COLO668 (cell line): ENCODE data around the gene VSTM2B.

Experiments used
- DNase-seq: peaks from one replicate; lab custom pipeline; 2025; ENCODE audit not compliant: unreplicated experiment; lab: John Stamatoyannopoulos, UW

The VSTM2B gene

DNA sequence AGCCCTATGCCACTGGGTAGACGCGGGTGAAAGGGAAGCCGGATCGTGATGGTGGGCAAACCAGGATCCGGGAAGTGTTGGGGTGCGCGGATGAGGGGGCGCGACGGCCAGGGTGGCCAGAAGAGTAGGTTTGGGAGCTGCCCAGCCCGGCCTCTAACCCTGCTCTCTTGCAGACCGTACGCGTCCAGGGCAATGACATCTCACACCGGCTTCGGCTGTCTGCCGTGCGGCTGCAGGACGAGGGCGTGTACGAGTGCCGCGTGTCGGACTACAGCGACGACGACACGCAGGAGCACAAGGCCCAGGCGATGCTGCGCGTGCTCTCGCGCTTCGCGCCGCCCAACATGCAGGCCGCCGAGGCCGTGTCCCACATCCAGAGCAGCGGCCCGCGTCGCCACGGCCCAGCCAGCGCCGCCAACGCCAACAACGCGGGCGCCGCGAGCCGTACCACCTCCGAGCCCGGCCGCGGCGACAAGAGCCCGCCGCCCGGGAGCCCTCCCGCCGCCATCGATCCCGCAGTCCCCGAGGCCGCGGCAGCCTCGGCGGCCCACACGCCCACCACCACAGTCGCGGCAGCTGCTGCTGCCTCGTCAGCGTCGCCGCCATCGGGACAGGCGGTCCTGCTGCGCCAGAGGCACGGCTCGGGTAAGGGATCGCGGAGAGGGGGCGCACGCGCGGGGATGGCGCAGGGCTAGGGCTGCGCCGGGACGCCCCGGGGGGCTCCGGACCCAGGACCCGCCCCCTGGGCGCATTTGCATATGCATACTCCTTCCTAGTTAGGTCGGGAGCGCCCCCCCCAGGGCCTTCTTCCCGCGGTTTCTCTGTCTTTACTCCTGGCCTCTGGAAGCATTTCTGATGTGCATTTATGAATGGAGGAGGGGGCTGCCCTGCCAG lies 4.1 kb downstream of the VSTM2B start:
- no peak for DNase-seq

DNA sequence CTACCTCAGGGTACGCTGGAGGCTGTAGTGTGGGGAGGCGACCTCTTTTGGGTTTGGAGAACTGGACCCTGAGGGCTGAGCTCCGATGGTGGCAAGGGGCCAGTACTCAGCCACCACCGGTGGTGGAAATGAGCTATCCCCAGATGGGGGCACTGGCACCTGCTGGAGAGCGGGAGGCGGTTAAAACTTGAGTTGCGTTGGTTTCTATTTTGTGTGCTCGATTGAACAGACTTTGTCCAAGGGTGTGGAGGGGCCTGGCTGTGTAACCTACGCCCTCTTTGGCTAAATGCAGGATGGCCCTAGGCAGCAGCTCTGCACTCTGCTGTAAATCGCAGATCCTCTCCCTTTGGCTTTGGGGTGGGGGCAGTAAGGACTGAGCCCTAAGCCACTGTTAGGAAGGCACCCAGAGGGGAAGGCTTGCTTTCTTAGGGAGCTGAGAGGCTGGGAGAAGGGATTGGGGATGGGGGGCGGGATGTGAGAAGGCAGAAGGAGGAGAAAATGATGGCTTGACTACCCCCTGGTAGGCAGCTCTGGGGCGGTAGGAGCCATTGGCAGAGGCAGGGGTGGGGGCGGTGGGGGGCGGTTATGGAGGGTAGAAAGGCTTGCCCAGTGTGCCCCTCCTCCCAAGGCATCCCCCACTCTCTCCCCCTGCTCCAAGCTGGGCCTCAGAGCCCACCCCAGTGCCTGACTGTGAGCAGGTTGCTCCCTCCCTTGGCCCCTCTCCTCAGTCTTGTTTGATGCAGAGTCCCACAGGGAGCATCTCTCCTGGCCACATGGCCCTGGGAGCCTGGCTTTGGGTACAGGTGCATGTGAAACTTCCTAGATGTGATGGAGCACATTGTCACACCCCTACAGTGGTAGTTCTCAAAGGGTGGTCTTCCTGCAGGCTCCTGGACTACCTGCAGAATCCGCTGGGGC lies 5.0 kb downstream of the VSTM2B start:
- DNase-seq, result no peak

DNA sequence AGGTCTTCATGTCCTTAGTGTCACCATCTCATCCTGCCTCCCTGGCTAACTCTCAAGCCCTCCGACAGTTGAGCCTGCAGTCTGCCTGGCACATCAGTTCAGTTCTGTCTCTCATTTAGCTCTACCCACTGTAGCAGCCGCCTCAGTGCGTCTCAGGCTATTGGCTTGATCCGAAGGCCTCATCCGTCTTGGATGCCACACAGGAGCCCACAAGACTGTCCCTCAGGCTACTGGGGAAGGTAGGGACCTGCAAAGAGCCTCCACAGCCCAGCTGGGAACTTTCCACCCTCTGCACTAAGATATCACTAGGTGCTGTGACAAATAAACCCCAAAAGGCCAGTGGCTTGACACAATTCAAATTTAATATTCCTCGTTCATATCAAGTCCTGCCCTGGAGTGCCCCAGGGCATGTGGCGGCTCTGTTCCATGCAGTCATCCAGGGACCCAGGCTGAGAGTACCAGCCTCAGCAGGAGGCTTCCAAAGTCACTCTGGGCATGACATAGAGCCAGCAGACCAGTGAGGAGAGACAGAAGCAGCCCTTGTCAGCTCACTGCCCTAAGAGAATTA lies 5.7 kb downstream of the VSTM2B start:
- DNase-seq, result no peak

DNA sequence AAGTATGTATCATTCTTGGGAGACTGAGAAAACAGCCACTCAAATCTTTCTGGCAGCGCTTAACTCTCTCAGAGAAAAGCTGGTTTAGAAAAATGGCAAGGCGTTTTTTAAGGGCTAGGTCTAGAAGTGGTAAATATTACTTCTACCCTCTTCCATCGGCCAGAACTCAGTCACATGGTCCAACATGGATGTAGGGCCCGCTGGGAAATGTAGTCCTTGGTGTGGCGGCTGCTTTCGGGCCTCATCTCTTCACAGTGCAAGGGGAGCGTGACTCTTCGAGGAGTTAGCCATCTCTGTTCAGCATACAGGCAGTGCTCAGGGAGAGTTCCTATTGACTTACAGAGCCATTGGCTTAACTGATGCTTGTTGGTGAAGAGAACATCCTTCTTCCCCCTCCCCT lies 6.3 kb downstream of the VSTM2B start:
- DNase-seq, result no peak

DNA sequence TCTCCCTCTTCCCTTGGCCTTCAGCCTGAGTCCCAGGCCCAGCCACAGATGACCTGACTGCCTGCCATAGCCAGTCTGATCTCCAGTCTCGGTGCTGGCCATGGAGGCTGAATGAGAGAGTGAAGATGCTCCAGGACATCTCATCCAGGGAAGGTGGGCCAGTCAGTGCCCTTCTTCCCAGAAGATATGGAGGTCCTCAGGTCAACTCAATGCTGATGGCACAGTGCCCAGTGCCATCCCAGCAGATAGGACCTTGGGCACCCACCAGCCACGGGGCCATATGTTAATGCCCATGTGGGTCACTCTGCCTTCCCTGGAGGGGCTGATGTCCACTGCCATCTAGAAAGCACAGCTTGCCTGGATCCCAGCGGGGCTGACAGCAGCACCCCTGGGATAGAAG lies 7.2 kb downstream of the VSTM2B start:
- no peak for DNase-seq

DNA sequence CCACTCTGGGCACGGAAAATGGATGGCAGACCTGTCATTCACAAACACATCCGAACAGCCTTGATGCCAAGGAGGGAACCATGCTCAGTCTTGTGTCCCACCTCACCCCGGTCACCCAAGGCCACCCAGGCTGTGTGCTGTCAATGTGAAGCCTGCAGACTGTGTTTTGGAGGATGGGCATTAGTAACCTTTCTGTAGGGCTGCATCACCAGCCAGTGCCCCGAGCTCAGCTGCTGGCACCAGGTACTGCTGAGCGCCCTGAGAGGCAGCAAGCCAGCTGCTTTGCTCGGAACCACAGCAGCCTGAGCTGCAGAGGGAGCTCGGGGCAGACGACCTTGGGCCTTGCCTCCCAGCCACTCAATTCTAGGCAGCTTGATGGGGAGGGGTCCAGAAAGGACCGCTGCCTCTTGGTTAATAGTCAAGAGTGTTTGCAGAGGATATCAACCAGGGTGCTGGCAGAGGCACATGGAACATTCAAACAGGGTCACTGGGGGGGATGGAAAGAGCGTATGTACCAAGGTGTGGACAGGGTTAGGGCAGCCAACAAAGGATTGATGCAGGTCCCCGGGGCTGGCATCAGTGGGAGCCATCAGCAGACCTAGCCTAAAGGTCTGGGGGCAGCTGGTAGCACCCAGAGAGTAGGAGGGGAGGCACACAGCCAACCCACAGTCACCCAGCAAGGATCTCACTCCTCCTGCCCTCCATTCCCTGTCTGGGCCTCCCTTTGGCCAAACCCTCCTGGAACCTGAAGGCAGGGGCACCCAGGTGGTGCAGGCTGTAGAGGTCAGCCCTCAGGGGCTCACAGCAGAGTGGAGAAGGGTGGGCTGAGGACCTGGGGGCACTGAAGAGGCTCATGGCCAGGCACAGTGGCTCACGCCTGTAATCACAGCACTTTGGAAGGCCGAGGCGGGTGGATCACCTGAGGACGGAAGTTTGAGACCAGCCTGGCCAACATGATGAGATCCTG lies 8.1 kb downstream of the VSTM2B start:
- DNase-seq, result no peak

DNA sequence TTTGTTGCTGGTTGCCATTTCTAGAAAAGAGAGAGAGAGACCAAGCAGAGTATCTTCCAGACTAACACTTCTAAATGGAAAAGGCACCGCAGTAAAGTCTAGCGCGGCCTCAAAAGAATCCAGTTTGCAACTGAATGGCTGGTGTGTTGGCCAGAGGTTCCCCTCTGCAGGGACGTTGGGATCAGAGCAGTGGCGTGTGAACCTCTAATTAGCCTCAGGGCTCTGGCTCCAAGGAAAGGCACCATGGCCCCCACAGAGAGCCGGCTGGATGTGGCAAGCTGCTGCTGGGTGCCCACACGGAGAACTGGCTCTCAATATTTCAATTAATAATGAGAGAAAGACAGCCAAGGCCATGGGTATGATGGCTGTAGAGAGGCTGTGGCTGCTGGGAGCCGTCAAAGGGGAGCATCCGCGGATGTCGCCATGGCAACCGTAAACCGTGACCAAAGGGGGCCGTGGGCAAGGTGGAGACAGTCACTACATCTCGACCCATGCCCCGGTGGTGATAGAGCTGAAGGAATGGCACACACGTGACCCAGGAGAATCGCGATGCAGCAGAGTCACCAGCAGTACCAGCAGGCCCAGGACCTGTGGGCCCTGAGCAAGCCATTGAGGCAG lies 9.5 kb downstream of the VSTM2B start:
- DNase-seq, result no peak

DNA sequence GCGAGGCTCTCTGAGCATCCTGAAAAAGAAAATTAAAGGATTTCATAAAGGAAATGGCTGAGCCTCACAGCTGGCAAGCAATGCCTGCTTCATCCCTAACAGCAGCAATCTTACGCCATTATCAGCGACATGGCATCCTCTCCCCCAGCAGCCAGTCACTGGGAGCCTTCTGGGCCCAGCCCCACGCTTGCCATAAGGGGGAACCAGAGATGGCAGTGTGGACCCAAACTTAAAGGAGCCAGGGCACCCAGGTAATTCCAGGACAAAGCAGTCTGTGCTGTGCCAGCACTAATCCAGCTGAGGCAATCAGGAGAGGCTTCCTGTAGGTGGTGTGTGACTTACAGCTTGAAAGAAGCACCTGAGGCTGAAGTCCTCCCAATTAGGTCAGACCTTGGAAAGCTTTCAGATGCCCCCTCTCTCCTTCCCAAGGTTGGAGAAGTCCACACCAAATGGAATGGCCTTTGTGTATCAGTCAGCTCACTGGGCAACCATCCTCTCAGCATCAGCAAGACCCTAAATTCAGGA lies 10.3 kb downstream of the VSTM2B start:
- DNase-seq, result no peak

DNA sequence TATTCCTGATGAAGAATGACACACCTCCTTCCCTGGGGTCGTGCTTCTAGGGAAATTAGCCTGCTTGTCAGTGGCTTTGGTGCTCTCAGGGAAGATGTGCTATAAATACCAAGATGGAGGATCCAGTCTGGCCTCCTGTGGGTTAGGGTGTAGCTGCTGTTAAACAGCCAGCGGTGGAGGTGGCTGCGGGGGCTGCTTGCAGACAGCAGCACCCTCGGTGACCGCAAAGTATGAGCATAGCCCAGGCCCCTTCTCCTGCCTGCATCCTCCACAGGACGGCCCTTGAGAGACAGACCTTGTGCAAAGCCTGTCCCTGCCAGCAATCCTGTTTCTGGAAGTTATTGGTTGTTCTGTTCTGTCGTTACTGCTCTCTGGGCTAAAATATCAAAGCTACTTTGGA lies 11.4 kb downstream of the VSTM2B start:
- no peak for DNase-seq

DNA sequence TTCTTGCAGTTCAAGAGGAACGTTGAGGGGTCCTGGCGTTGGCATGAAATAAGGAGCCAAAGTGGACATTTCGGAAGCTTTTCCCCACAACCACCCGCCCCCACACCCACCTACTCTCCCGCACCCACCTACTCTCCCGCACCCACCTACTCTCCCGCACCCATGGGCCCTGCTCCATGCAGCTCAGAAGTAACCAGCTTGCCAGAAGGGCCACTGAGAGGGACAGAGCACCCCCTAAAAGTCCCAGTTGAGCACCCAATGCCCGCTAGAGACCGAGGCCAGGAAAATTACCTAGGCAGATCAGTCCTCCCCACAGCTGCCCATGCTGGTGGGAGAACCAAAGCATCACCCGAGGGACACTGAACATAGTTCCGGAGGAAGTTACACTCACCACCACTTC lies 11.8 kb downstream of the VSTM2B start:
- no peak for DNase-seq

DNA sequence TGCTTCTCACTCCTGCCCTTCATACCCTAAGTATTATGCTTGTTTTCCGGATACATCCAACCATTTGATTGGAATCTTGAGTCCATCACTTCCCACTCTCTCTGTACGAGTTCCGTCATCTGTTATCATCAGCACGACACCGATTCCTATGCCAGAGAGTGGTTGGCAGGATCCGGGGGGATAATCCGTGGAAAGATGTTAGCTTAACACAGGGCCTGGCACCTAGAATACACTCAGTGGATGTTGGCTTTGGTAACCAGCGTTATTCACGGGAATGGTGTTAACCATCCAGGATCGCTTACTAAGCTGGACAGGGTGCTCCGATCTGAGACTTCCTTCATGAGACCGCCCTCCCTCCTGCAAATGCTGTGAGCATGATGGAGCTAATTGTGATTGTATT lies 12.4 kb downstream of the VSTM2B start:
- DNase-seq, result no peak

DNA sequence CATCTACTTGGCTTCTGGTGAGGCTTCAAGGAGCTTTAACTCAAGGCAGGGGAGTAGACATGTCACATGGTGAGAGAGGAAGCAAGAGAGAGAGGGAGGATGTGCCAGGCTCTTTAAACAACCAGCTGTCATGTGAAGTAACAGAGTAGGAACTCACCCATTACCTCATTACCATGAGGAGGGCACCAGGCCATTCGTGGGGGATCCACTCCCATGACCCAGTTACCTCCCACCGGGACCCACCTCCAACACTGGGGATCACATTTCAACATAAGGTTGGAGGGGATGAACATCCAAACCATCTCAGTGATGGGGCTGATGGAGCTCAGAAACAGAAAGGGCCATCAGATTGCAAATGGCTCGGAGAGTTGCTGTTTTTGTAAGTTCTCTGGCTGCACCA lies 12.9 kb downstream of the VSTM2B start:
- DNase-seq, result no peak

DNA sequence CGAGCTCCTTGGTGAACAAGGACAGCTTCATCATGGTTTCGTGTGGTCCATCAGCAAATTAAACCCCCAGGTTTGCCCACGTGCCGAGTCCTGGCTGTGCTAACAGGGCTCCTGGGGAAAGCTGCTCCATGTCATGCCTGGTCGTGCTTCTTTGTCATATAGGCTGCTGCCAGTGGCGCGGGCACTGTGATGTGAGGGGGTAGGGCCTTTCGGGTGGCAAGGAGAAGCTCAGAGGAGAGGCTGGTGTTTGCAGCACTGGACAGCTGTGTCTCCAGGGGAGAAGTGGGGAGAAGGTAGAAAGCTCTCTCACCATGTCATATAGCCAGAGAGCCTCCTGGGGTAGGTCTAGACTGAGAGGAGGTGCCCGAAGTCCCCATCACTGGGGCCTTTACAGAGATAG lies 13.3 kb downstream of the VSTM2B start:
- no peak for DNase-seq

DNA sequence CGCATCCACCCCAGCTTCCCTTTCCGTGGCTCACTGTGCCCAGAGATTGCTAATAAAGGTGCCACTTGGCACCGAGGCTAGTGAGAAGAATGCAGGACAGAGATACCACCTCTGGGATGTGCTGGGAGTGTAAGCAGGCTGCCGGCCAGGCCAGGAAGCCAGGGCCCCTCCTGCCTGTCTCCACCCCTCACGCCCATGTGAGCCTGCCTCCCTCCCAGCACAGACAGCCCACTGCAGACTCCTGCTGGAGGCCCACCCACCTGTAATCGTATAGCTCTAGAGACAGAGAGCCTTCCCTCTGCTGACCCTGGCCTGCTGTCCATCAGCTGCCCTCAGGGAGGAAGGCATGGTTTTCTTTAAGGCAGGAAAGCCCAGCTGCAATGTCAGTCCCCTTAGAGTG lies 13.9 kb downstream of the VSTM2B start:
- DNase-seq, result no peak

DNA sequence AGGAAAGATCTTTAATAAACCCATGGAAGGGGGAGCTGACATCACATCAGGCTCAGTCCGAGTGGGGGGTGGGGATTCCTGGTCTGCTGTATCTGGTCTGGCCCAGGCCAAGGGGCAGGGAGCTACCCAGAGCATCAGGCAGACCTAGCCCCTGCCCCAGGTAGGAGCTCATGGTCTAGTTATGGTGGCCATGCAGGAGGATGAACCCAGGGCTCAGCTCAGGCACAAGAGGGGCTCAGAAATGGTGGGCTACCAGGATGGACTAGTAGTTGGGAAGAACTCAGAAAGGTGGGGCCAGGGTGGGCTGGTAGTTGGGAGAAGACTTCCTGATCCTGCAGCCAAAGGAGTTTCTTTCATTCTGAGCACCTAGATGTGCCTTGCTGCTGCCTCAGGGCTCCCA lies 14.3 kb downstream of the VSTM2B start:
- DNase-seq, result no peak

DNA sequence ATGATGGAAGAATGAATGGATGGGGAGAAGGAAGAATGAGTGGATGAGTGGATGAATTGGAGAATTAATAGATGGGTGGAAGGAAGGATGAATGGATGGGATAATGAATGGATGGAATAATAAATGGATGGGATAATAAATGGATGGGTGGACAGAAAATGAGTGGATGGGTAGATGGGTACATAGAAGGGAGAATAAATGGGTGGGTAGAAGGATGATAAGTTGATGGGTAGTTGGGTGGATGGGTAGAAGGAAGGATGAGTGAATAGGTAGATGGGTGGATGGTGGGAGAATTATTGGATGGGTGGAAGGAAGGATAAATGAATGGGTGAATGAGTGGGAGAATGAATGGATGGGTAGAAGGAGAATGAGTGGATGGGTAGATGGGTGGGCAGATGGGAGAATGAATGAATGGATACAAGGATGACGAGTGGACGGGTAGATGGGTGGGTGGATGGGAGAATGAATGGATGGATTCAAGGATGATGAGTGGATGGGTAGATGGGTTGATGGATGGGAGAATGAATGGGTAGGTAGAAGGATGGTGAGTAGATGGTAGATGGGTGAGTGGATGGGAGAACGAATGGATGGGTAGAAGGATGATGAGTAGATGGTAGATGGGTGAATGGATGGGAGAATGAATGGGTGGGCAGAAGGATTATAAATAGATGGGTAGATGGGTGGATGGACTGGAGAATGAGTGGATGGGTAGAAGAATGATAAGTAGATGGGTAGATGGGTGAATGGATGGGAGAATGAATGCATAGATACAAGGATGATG lies 15.9 kb downstream of the VSTM2B start:
- no peak for DNase-seq

DNA sequence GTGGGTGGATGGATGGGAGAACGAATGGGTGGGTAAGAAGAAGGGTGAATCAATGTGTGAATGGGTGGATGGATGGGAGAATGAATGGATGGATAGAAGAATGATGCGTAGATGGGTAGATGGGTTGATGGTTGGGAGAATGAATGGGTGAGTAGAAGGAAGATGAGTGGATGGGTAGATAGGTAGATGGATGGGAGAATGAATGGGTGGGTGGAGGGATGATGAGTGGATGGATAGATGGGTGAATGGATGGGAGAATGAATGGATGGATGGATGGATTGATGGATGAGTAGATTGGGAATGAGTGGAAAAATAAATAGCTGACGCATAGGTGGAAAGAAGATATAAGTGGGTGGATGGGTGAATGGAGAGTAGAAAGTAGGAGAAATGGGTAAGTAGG lies 16.5 kb downstream of the VSTM2B start:
- DNase-seq, result no peak

DNA sequence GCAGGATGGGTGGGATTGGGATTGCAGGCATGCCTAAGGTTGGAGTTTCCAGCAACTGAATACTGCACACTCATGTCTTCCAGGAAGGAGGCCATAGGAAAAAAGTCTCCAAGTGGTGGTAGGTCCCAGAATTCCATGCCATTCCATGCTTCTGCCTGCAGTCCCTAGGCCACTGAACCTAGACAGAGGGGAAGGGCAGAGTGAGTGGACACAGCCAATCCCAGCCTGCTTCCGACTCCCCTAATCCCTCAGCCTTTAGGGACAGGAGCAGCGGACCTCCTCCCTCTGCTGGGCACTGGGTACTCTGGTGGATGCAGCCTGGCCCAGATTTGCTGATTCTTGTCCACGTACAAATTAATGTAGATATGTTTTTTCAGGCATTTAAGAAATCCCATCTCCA lies 17.0 kb downstream of the VSTM2B start:
- DNase-seq, result no peak

DNA sequence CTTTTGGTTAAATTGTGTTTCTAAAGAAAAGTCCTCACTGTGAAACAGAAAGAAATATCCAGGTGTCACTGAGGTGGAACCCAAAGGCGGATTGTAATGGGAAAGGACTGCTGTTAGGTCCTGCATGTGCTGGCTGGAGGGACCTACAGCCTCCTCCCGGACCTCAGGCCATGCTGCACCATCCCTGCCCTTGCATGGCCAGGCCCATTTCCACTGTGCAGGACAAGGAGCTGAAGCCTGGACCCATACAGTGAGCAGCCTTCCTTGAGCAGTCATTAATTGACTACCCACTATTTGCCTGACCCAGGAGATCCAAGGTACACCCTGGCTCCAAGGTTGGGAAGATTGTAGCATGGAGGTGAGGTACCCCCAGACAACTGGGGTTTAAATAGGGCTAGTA lies 17.6 kb downstream of the VSTM2B start:
- no peak for DNase-seq
